Measurements from ENCODE around the gene MCTP2. TPM values are rescaled to one million over a fixed set of nuclear protein-coding genes. Genes with fewer than 3 reads are reported as not detected.

Gene MCTP2
- total RNA-seq, 4 donors from 2014 or later = 1.5 to 10.3 (median 5.7) TPM

DNA sequence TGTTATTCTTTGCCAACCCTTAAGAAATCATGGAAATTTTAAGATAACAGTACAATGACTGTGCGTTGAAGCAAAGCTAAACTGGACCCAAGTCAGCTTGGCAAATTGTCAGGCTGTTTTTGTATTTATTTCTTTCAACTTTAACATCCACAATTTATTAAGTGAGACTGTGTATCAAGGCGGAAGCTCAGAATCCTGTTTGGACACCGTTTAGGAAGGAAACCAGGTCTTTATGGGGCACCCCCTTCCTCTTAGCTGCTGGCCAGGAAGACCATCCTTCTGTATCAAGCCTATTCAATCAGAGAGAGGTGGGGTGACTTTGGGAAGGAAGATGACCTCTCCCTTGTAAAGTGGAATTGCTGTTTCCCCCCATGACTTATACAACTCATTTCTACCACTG is 166.0 kb downstream of the MCTP2 start:
- ATAC-seq = no peak
- Histone ChIP-seq H3K27me3 (no peaks in the 10 kb centered on the region), H3K9me3 (no peaks in the 10 kb centered on the region), H3K27ac (no peak overlapping the region), H3K36me3 (no peaks in the 10 kb centered on the region), H3K4me1 (no peaks in the 10 kb centered on the region), H3K4me3 (no peak overlapping the region)
- 65% methylated on average over 3 of the region's 3 CpGs for WGBS, 2 donors (ENCODE audit: low coverage in 1 of 2)
- no peak for TF ChIP-seq POLR2A (IDR thresholded peaks at IDR 0.05)
- TF ChIP-seq POLR2AphosphoS5 (IDR thresholded peaks at IDR 0.05) = no peak
- TF ChIP-seq CTCF (IDR thresholded peaks at IDR 0.05) = no peak
- TF ChIP-seq EP300 (IDR thresholded peaks at IDR 0.05) = no peak

DNA sequence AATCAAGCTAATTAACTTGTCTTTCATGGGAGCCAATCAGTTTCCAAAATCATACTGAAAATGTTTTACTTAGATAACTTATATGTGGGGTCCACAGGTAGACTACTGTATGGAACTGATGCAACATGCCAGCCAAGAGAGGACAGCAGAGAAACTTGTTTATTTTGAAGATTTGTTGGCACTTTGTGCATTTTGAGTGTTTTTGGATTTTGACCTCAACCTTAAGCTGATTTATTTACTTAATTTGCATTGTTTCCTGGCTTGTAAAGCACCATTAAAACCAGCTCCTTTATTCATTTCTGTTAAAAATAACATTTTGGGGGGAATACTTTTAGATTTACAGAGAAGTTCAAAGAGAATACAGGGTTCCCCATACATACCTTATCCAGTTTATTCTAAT is 166.6 kb downstream of the MCTP2 start:
- no peak overlapping the region for H3K27ac ChIP-seq
- TF ChIP-seq CTCF (IDR thresholded peaks at IDR 0.05) (no peak), POLR2A (IDR thresholded peaks at IDR 0.05) (no peak), EP300 (IDR thresholded peaks at IDR 0.05) (no peak), POLR2AphosphoS5 (IDR thresholded peaks at IDR 0.05) (no peak)
- no peak for ATAC-seq
- no peaks in the 10 kb centered on the region for H3K9me3 ChIP-seq
- no peaks in the 10 kb centered on the region for H3K4me1 ChIP-seq
- no peaks in the 10 kb centered on the region for H3K36me3 ChIP-seq
- H3K27me3 ChIP-seq = no peaks in the 10 kb centered on the region
- no peak overlapping the region for H3K4me3 ChIP-seq

GRCh38 chr15:94400526-94401298 is 169.4 kb downstream of the MCTP2 start:
- Histone ChIP-seq H3K36me3 (no peaks in the 10 kb centered on the region), H3K27ac (no peak overlapping the region), H3K4me1 (no peaks in the 10 kb centered on the region), H3K9me3 (no peaks in the 10 kb centered on the region), H3K27me3 (no peaks in the 10 kb centered on the region), H3K4me3 (no peak overlapping the region)
- ATAC-seq = no peak
- WGBS, 2 donors (ENCODE audit: low coverage in 1 of 2) = 70 to 83% methylated on average over 7 to 10 of the region's 10 CpGs
- no peak for TF ChIP-seq CTCF (IDR thresholded peaks at IDR 0.05)
- TF ChIP-seq POLR2A (IDR thresholded peaks at IDR 0.05) = no peak
- no peak for TF ChIP-seq POLR2AphosphoS5 (IDR thresholded peaks at IDR 0.05)
- TF ChIP-seq EP300 (IDR thresholded peaks at IDR 0.05) = no peak

GRCh38 chr15:94403331-94403730 is 172.0 kb downstream of the MCTP2 start:
- H3K4me1 ChIP-seq = no peaks in the 10 kb centered on the region
- H3K4me3 ChIP-seq = no peak overlapping the region
- 48 to 49% methylated on average over 3 to 4 of the region's 4 CpGs for WGBS, 2 donors (ENCODE audit: low coverage in 1 of 2)
- H3K27ac ChIP-seq = no peak overlapping the region
- no peaks in the 10 kb centered on the region for H3K27me3 ChIP-seq
- no peak for ATAC-seq
- no peaks in the 10 kb centered on the region for H3K9me3 ChIP-seq
- TF ChIP-seq EP300 (IDR thresholded peaks at IDR 0.05) (no peak), POLR2A (IDR thresholded peaks at IDR 0.05) (no peak), POLR2AphosphoS5 (IDR thresholded peaks at IDR 0.05) (no peak), CTCF (IDR thresholded peaks at IDR 0.05) (no peak)
- no peaks in the 10 kb centered on the region for H3K36me3 ChIP-seq

DNA sequence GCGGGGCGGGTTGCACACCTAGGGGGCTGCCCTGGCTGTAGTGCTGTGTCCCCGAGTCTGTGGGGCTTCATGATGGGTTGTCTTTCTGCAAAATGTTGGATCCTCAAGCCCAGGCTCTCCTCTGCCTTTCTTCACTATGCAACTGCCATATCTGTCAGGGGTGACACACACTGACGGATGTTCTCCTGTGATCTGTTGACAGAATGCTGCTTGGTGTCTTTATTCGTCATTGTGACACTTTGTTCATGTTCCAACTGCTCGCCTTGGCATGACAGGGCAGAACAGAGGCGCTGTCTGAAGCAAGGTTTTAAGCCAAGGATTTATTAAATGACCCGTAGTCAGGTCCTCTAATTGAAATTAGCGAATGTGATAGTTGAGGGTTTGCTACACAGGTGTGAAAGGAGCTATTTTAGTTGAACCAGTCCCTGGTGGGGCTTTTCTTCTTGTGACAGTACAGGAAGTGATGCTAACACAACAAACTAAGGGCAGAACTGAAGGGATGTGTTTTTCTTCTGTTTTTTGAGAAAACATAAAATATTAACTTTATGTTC is 173.4 kb downstream of the MCTP2 start:
- TF ChIP-seq POLR2A (IDR thresholded peaks at IDR 0.05) = no peak
- TF ChIP-seq CTCF (IDR thresholded peaks at IDR 0.05) = no peak
- TF ChIP-seq POLR2AphosphoS5 (IDR thresholded peaks at IDR 0.05) = no peak
- no peak for TF ChIP-seq EP300 (IDR thresholded peaks at IDR 0.05)
- Histone ChIP-seq H3K27me3 (no peaks in the 10 kb centered on the region), H3K4me1 (no peaks in the 10 kb centered on the region), H3K27ac (no peak overlapping the region), H3K4me3 (no peak overlapping the region), H3K9me3 (no peaks in the 10 kb centered on the region), H3K36me3 (no peaks in the 10 kb centered on the region)
- 87% methylated on average over 3 to 8 of the region's 9 CpGs for WGBS, 2 donors (ENCODE audit: low coverage in 1 of 2)
- ATAC-seq = no peak
